ENCODE results near the gene TMEM132D.

Gene TMEM132D

DNA sequence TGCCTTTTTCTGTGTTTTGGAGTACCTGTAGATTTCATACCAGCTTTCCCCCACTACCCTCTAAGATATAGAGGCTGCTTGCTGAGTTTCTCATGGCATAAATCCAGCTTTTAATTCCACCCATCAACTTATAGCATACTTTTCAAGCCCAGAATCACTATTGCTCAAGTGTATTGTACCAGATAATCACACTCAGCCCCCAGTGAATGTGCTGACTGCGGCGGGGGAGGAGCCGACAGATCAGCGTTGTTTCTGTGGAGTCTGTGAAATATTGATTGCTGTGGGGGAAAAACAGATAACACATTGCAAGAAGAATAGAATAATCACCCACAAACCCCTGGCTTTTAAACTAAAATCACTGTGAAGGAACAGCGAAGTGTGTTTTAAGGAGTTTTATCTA, 296.1 kb downstream of the TMEM132D start:
- TF ChIP-seq CTCF (IDR thresholded peaks at IDR 0.05; ENCODE audit: insufficient read depth, low read length, missing control alignments), result no peak
- ChIA-PET CTCF (no interaction called here), POLR2A (no interaction called here)
- no peak overlapping the region for H3K4me3 ChIP-seq (ENCODE audit: low read depth, low read length)
- no peak for DNase-seq (ENCODE audit: low read depth, low spot score)

GRCh38 chr12:129607301-129607700, 296.5 kb downstream of the TMEM132D start:
- no peak overlapping the region for H3K4me3 ChIP-seq (ENCODE audit: low read depth, low read length)
- POLR2A ChIA-PET, result no interaction called here
- no peak for DNase-seq (ENCODE audit: low read depth, low spot score)

DNA sequence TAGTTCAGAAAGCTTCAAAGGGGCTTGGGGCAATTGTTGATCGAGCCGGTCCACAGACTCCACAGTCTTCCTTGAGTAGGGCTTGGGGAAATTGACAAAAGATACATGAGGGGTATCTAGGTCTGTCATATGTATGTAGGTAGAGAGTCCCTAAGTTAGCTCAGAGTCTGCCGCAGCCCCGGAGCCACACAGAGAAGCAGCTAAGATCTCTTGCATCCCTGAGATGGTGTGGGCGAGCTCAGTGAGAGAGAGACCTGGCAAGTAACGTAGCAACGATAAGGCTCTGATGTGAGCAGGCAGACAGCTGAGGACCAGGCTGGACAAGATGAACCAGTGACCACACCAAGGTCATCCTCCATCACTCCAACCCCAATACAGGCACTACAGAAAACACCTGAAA, 297.6 kb downstream of the TMEM132D start:
- no peak overlapping the region for H3K4me3 ChIP-seq (ENCODE audit: low read depth, low read length)
- POLR2A ChIA-PET, result no interaction called here
- DNase-seq (ENCODE audit: low read depth, low spot score), result no peak
- TF ChIP-seq CTCF (IDR thresholded peaks at IDR 0.05; ENCODE audit: insufficient read depth, low read length, missing control alignments), result no peak
- CTCF ChIA-PET, result no interaction called here

More at GRCh38 chr12:129607301-129607700, 296.5 kb downstream of the TMEM132D start:
- CTCF ChIA-PET, result no interaction called here
- no peak for TF ChIP-seq CTCF (IDR thresholded peaks at IDR 0.05; ENCODE audit: insufficient read depth, low read length, missing control alignments)

- POLR2A ChIA-PET, result no interaction called here
- no peak for DNase-seq (ENCODE audit: low read depth, low spot score)
Observed at GRCh38 chr12:129605666-129606065, 298.2 kb downstream of the TMEM132D start.

DNA sequence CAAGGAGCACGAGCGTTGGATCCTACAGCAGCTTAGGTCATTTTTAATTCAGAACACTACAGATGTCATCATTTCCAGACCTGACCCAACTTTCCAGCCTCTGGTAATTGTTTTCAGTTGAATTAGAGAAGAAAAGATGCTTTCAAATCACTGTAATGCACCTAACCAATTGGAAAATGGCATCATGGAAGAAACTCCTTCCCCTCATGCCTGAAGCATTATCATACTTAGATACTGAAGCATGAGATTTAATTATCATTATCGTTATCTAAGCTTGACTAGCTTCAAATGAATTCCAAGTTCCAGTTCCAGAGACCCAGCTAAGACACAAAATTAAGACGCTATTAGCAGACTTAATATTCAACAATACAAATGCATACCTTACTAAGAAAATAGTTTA, 299.3 kb downstream of the TMEM132D start:
- CTCF ChIA-PET, result no interaction called here
- H3K4me3 ChIP-seq (ENCODE audit: low read depth, low read length), result no peak overlapping the region
- POLR2A ChIA-PET, result no interaction called here

More at GRCh38 chr12:129605666-129606065, 298.2 kb downstream of the TMEM132D start:
- CTCF ChIA-PET, result no interaction called here
- no peak overlapping the region for H3K4me3 ChIP-seq (ENCODE audit: low read depth, low read length)
- TF ChIP-seq CTCF (IDR thresholded peaks at IDR 0.05; ENCODE audit: insufficient read depth, low read length, missing control alignments), result no peak

DNA sequence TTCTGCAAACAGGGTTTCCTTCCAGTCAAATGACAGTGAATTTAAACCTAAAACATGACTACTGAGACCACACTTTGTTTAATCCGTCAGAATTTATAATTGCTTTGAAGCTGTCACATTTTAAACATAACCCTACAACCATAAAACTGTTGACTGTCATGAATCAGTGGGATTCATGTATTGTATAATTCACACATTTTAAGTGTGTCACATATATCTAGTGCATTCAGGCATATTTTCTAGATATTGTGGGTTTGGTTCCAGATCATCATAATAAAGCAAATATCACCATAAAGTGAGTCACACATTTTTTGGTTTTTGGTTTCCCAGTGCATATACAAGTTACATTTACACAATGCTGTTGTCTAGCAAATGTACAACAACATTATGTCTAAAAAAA, 304.4 kb downstream of the TMEM132D start:
- ChIA-PET CTCF (no interaction called here), POLR2A (no interaction called here)
- no peak for TF ChIP-seq CTCF (IDR thresholded peaks at IDR 0.05; ENCODE audit: insufficient read depth, low read length, missing control alignments)
- DNase-seq (ENCODE audit: low read depth, low spot score), result no peak
- H3K4me3 ChIP-seq (ENCODE audit: low read depth, low read length), result no peak overlapping the region

More for the DNA sequence above, 299.3 kb downstream of the TMEM132D start:
- no peak for DNase-seq (ENCODE audit: low read depth, low spot score)
- TF ChIP-seq CTCF (IDR thresholded peaks at IDR 0.05; ENCODE audit: insufficient read depth, low read length, missing control alignments), result no peak
